HFF-Myc (cell line): ENCODE data around the gene TUT7.

Experiments used
- DNase-seq: peaks from one replicate; pipeline ENCODE4 v3.0.0-alpha.2; 2011; ENCODE audit warnings: low read depth; ENCODE audit errors: extremely low read depth
- H3K4me3 ChIP-seq: replicated peaks from 2 replicates; pipeline ENCODE4 v1.5.1; 2011; ENCODE audit warnings: low read depth, mild to moderate bottlenecking, control low read depth, low read length
- CTCF ChIP-seq: IDR thresholded peaks from 2 replicates; pipeline ENCODE4 v1.5.1; 2012; ENCODE audit warnings: mild to moderate bottlenecking, low read depth, low read length, control low read depth; ENCODE audit errors: missing control alignments

Gene TUT7

DNA sequence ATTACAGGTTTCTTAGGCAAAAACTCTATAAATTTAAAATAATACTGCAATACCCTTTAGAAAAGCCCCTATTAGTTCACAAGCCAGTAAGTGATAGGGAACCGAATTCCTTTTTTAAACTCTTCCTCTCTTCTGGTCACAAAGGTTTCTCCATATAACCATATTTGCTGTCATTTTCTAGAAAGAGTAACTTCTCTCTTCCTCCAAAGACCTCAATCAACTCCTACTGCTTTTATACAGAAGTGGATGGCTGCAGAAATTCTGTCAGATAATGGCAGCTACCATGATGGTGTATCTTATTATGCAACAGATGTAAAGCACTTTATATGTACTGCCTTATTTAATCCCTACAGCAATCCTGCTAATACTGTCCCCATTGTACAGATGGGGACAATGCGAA is 6.2 kb downstream of the TUT7 start:
- no peak overlapping the region for H3K4me3 ChIP-seq
- TF ChIP-seq CTCF = no peak
- no peak for DNase-seq

DNA sequence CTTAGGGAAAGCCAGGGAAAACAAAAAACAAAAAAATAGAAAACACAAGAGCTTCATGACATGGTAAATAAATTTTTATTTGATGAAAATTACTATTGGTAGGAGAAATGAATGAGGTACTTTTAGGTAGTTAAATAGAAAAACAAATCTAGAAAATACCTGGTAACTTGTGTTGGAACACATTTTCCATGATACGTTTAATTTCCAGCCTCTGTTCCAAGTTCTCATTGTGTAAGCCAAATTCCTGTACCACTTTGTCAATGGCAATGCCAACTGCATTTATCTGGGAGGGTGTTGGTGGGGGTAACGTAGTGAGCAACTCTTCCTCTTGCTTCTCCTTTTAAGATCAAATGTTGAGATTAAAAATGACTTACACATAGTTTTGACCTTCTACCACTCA is 9.4 kb downstream of the TUT7 start:
- no peak overlapping the region for H3K4me3 ChIP-seq
- no peak for DNase-seq
- no peak for TF ChIP-seq CTCF

- H3K4me3 ChIP-seq = no peak overlapping the region
- no peak for TF ChIP-seq CTCF
- no peak for DNase-seq
Measured at GRCh38 chr9:86342269-86342668, 11.9 kb downstream of the TUT7 start.

DNA sequence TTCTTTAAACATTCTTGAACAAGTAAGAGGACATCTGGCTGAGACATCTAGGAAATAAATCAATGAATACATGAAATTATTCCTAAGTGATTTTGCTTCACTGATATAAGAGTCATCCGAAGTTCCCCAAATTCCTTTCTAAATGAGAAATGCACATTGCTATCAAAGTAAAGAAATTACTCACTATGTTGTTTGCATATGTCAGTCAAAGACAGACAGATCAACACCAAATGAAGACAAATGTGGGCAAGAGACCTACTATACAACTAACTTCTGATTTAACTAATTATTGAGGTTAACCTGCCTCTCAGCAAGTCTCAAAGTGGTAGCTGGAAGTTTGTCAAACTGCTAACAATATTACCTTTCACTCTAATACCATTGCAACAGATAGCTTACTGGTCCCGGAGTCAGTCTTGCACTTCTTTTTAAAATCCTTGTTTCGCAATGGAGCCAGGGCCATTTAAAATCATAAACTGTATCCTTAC is 13.2 kb downstream of the TUT7 start:
- no peak for DNase-seq

GRCh38 chr9:86340356-86341006 is 13.7 kb downstream of the TUT7 start:
- no peak for TF ChIP-seq CTCF
- DNase-seq = no peak
- no peak overlapping the region for H3K4me3 ChIP-seq

More for the DNA sequence above, 13.2 kb downstream of the TUT7 start:
- no peak for TF ChIP-seq CTCF
- H3K4me3 ChIP-seq = no peak overlapping the region

GRCh38 chr9:86337469-86338108 is 16.6 kb downstream of the TUT7 start:
- DNase-seq = no peak
- TF ChIP-seq CTCF = no peak
- no peak overlapping the region for H3K4me3 ChIP-seq

GRCh38 chr9:86336058-86336457 is 18.2 kb downstream of the TUT7 start:
- DNase-seq = no peak
- H3K4me3 ChIP-seq = no peak overlapping the region
- TF ChIP-seq CTCF = no peak
